Ishikawa (cell line): ENCODE results near the gene MMRN1.
A peak's percentile ranks its signal among the peaks of the same experiment; 100 is the strongest.

ENCODE experiments used
- CEBPB ChIP-seq: IDR thresholded peaks from 2 replicates; pipeline ENCODE4 v1.6.1; 2012
- CREB1 ChIP-seq: IDR thresholded peaks from 2 replicates; pipeline ENCODE4 v1.6.1; 2012; ENCODE audit warnings: low read depth
- EGR1 ChIP-seq: IDR thresholded peaks from 2 replicates; pipeline ENCODE4 v1.6.1; 2012
- EP300 ChIP-seq: IDR thresholded peaks from 2 replicates; pipeline ENCODE4 v1.6.1; 2012; ENCODE audit warnings: borderline replicate concordance
- FOXM1 ChIP-seq: IDR thresholded peaks from 2 replicates; pipeline ENCODE4 v1.6.1; 2012; ENCODE audit warnings: low read depth, borderline replicate concordance
- MAX ChIP-seq: IDR thresholded peaks from 2 replicates; pipeline ENCODE4 v1.6.1; 2012
- NFIC ChIP-seq: IDR thresholded peaks from 2 replicates; pipeline ENCODE4 v1.6.1; 2012
- RAD21 ChIP-seq: IDR thresholded peaks from 2 replicates; pipeline ENCODE4 v1.6.1; 2012; ENCODE audit warnings: low read depth
- TAF1 ChIP-seq: IDR thresholded peaks from 2 replicates; pipeline ENCODE4 v1.6.1; 2012; ENCODE audit warnings: low read depth, mild to moderate bottlenecking
- TCF12 ChIP-seq: IDR thresholded peaks from 2 replicates; pipeline ENCODE4 v1.6.1; 2012; ENCODE audit warnings: low read depth
- TEAD4 ChIP-seq: IDR thresholded peaks from 2 replicates; pipeline ENCODE4 v1.6.1; 2012
- USF1 ChIP-seq: IDR thresholded peaks from 2 replicates; pipeline ENCODE4 v1.6.1; 2012
- YY1 ChIP-seq: IDR thresholded peaks from 2 replicates; pipeline ENCODE4 v1.6.1; 2012; ENCODE audit warnings: low read depth
- ZBTB7A ChIP-seq: IDR thresholded peaks from 2 replicates; pipeline ENCODE4 v1.6.1; 2012; ENCODE audit warnings: low read depth
- TF ChIP-seq, protein P1 (sequence below): IDR thresholded peaks from 2 replicates; pipeline ENCODE4 v1.6.1; 2012; ENCODE audit warnings: low read depth, mild to moderate bottlenecking

MMRN1 gene

GRCh38 chr4:89899854-89900253, 5.2 kb downstream of the MMRN1 start:
- TF ChIP-seq CREB1 (no peak), CEBPB (no peak), TAF1 (no peak), TCF12 (no peak)

- peak; percentile 93 for TF ChIP-seq RAD21
Observed at GRCh38 chr4:89901808-89902431, 7.3 kb downstream of the MMRN1 start.

DNA sequence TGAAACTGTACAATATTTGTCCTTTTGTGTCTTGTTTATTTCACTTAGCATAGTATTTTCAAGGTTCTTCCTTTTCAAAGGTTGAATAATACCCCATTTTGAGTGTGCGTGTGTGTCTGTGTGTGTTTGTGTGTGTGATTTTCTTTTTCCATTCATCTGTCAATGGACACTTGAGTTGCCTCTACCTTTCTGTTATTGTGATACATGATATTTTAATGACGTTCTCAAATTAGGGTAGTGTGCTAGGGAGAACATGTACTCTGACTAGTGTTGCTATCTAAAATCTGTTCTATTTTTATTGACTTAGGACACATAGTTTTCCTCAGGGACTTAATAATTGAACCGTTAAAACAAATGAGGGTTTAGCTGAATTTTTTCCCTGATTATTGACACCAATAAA, 9.9 kb downstream of the MMRN1 start:
- TF ChIP-seq CEBPB (no peak), EP300 (no peak), CREB1 (no peak), USF1 (no peak), YY1 (no peak)

DNA sequence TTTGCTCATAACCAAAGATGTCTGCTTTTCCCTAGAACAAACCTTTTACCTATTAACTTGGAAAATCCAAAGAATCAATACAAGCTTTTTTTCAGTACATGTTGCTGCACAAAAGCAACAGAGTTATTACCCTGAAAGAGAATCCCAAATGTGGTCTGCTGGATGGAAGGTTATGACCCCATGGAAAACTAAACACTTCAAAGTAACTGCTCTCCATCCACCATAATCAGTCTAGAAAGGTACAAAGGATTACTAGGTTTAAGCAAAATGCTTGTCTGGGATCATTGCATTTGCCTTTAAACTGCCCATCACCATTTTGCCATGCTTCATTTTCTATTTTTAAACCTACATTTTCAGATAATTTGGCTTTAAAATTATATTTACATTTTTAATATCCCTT, 11.7 kb downstream of the MMRN1 start:
- TF ChIP-seq TAF1 (no peak), CREB1 (no peak), CEBPB (no peak), TEAD4 (no peak), NFIC (no peak), YY1 (no peak)
- TF ChIP-seq, protein P1, sequence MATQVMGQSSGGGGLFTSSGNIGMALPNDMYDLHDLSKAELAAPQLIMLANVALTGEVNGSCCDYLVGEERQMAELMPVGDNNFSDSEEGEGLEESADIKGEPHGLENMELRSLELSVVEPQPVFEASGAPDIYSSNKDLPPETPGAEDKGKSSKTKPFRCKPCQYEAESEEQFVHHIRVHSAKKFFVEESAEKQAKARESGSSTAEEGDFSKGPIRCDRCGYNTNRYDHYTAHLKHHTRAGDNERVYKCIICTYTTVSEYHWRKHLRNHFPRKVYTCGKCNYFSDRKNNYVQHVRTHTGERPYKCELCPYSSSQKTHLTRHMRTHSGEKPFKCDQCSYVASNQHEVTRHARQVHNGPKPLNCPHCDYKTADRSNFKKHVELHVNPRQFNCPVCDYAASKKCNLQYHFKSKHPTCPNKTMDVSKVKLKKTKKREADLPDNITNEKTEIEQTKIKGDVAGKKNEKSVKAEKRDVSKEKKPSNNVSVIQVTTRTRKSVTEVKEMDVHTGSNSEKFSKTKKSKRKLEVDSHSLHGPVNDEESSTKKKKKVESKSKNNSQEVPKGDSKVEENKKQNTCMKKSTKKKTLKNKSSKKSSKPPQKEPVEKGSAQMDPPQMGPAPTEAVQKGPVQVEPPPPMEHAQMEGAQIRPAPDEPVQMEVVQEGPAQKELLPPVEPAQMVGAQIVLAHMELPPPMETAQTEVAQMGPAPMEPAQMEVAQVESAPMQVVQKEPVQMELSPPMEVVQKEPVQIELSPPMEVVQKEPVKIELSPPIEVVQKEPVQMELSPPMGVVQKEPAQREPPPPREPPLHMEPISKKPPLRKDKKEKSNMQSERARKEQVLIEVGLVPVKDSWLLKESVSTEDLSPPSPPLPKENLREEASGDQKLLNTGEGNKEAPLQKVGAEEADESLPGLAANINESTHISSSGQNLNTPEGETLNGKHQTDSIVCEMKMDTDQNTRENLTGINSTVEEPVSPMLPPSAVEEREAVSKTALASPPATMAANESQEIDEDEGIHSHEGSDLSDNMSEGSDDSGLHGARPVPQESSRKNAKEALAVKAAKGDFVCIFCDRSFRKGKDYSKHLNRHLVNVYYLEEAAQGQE: no peak

- no peak for TF ChIP-seq TCF12
- TF ChIP-seq EGR1: no peak
- TF ChIP-seq, protein P1: no peak
- TF ChIP-seq FOXM1: no peak
- TF ChIP-seq TEAD4: no peak
- no peak for TF ChIP-seq CREB1
- TF ChIP-seq ZBTB7A: no peak
- no peak for TF ChIP-seq MAX
- no peak for TF ChIP-seq TAF1
- TF ChIP-seq NFIC: no peak
- TF ChIP-seq CEBPB: no peak
- TF ChIP-seq YY1: no peak
- TF ChIP-seq RAD21: no peak
- TF ChIP-seq EP300: no peak
- TF ChIP-seq USF1: no peak
Observed at GRCh38 chr4:89906777-89907521, 12.3 kb downstream of the MMRN1 start.

DNA sequence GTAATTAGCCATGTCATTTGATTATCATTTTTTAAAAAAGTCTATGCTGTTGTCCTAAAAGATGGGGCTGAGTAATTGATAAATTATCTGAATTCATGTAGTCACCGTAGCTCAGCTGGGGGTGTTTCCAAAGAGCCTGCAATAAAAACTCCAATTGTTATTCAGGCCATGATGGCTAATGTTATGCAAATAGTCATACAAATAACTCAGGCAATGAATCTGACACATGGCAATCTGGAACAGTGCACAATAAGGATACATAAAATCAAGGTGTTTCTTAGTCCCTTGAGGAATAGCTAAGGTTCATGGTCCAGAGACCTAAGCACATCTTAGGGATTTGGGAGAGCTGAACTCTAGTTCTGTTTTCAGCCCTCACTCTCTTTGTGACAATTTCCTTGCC, 15.2 kb downstream of the MMRN1 start:
- TF ChIP-seq TCF12 (no peak), RAD21 (no peak), EP300 (no peak), MAX (no peak), ZBTB7A (no peak), YY1 (no peak), USF1 (no peak), TEAD4 (no peak), FOXM1 (no peak), CEBPB (no peak), CREB1 (no peak), NFIC (no peak), TAF1 (no peak), EGR1 (no peak)
- TF ChIP-seq, protein P1: no peak
